Neuron (in vitro differentiated cells): Measurements from ENCODE around the gene PPA1.

Source experiments
- H2AFZ ChIP-seq: one replicate; pipeline ENCODE4 v1.6.1; 2013; ENCODE audit warnings: low read depth, mild to moderate bottlenecking, inconsistent platforms, low read length, moderate library complexity
- H3K27me3 ChIP-seq: one replicate; pipeline ENCODE4 v1.6.1; 2013; ENCODE audit warnings: low read length; ENCODE audit not compliant: insufficient read depth
- H3K36me3 ChIP-seq: one replicate; pipeline ENCODE4 v1.6.1; 2013; ENCODE audit warnings: low read length; ENCODE audit not compliant: insufficient read depth
- H3K4me1 ChIP-seq: one replicate; pipeline ENCODE4 v1.6.1; 2013; ENCODE audit warnings: low read length; ENCODE audit not compliant: insufficient read depth
- H3K4me3 ChIP-seq: 2 replicates; pipeline ENCODE4 v1.5.1; 2013; ENCODE audit warnings: mild to moderate bottlenecking, low read length, moderate library complexity
- H3K9me3 ChIP-seq: one replicate; pipeline ENCODE4 v1.6.1; 2013; ENCODE audit warnings: low read length

PPA1 gene

DNA sequence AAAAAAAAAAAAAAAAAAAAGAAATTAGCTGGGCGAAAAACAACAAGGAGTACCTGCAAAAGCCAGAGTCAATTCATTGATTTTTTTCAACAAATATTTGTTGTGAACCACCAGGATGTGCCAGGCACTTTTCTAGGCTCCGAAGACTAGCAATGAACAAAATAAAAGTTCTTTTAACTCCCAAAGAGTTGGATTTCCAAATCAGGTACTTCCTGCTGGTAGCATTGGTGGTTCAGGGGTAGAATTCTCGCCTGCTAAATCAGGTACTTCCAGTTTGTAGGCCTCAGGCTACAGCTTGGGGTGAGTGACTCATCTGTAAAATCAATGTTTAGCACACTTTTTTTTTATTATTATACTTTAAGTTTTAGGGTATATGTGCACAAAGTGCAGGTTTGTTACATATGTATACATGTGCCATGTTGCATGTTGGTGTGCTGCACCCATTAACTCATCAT, 10.9 kb downstream of the PPA1 start:
- Histone ChIP-seq H3K9me3 (no peaks in the 10 kb centered on the region), H3K36me3 (peaks cover 18% of the 10 kb centered on the region), H3K4me3 (no peak overlapping the region), H2AFZ (no peak overlapping the region), H3K4me1 (no peaks in the 10 kb centered on the region), H3K27me3 (no peaks in the 10 kb centered on the region)

DNA sequence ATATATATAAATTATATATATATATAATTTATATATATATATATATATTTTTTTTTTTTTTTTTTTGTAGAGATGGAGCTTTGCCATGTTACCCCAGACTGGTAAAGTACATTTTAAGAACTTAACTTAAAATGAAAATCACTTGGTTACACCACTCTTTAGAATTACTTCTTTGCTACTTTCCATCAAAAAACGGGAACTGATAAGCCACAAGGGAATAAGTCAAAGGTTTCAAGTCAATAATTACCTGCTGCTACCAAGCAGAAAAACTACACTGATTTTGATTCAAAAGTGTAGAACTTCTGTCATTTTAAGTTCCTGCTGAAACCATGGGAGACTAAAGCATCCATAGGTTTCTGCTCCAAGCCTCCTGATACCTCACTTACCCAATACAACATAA, 12.2 kb downstream of the PPA1 start:
- Histone ChIP-seq H3K27me3 (no peaks in the 10 kb centered on the region), H3K4me1 (no peaks in the 10 kb centered on the region), H2AFZ (no peak overlapping the region), H3K4me3 (no peak overlapping the region), H3K36me3 (peaks cover 26% of the 10 kb centered on the region), H3K9me3 (no peaks in the 10 kb centered on the region)

DNA sequence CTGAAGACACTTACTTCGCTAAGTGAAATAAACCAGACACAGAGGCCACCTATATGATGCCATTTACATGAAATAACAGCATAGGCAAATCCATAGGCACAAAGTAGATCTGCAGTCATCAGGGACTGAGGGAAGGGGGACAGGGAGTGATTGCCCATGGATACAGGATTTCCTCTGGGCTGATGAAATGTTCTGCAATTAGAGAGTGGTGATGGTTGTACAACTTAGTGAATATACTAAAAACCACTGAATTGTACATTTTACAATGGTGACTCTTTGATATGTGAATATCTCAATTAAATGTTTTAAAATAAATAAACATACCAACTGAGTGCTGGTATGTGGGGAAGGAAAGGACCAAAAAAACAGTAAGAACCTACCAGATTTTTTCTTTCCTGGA, 20.4 kb downstream of the PPA1 start:
- no peaks in the 10 kb centered on the region for H3K9me3 ChIP-seq
- H2AFZ ChIP-seq: no peak overlapping the region
- no peak overlapping the region for H3K4me3 ChIP-seq
- H3K36me3 ChIP-seq: peaks cover 66% of the 10 kb centered on the region
- no peaks in the 10 kb centered on the region for H3K27me3 ChIP-seq
- H3K4me1 ChIP-seq: no peaks in the 10 kb centered on the region

DNA sequence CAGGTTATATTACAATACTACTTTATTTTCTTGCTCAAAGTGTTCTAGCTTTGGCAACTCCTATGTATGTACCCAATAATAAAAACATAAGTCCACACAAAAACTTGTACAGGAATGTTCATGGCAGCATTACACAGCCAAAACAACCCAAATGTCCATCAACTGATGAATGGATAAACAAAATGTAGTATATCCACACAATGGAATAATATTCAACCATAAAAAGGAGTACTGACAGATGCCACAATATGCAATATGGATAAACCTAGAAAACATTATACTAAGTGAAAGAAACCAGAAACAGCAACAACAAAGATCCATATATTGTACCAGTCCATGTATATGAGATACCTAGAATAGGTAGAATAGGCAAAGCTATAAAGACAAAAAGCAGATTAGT, 21.0 kb downstream of the PPA1 start:
- H3K36me3 ChIP-seq: peaks cover 62% of the 10 kb centered on the region
- no peak overlapping the region for H3K4me3 ChIP-seq
- no peaks in the 10 kb centered on the region for H3K27me3 ChIP-seq
- H2AFZ ChIP-seq: no peak overlapping the region
- no peaks in the 10 kb centered on the region for H3K9me3 ChIP-seq
- no peaks in the 10 kb centered on the region for H3K4me1 ChIP-seq

DNA sequence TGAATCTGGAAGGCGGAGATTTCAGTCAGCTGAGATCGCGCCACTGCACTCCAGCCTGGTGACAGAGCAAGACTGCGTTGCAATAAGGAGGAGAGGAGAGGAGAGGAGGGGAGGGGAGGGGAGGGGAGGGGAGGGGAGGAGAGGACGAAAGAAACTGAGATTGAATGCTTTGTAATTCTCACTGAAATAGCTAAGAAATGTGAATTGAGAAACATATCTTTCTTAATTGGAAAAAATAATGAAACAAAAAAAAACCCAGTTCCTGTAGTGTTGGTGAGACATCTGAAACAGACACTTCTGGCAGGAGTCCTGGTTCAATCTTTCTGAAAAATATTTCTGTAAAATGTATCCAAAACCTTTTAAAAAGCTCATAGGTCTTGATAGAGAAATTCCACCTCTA, 26.5 kb downstream of the PPA1 start:
- no peaks in the 10 kb centered on the region for H3K27me3 ChIP-seq
- H3K36me3 ChIP-seq: peaks cover 62% of the 10 kb centered on the region
- H2AFZ ChIP-seq: no peak overlapping the region
- no peaks in the 10 kb centered on the region for H3K4me1 ChIP-seq
- no peaks in the 10 kb centered on the region for H3K9me3 ChIP-seq
- no peak overlapping the region for H3K4me3 ChIP-seq

DNA sequence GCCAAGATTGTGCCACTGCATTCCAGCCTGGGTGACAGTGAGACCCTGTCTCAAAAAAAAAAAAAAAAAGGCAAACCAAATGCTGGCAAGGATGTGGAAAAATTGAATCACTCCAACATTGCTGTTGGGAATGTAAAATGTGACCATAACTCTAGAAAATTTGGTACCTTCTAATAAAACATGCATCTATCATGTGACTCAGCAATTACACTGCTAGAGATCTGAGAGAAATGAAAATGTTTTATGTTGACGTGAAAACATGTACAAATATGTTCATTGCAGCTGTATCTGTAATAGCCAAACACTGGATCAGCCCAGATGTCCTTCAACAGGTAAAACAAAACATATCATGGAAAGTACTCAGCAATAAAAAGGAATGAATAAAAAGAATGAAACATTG, 32.1 kb downstream of the PPA1 start:
- Histone ChIP-seq H3K27me3 (no peaks in the 10 kb centered on the region), H3K4me1 (no peaks in the 10 kb centered on the region), H2AFZ (no peak overlapping the region), H3K36me3 (peaks cover 61% of the 10 kb centered on the region), H3K4me3 (no peak overlapping the region), H3K9me3 (peaks cover 1% of the 10 kb centered on the region)

DNA sequence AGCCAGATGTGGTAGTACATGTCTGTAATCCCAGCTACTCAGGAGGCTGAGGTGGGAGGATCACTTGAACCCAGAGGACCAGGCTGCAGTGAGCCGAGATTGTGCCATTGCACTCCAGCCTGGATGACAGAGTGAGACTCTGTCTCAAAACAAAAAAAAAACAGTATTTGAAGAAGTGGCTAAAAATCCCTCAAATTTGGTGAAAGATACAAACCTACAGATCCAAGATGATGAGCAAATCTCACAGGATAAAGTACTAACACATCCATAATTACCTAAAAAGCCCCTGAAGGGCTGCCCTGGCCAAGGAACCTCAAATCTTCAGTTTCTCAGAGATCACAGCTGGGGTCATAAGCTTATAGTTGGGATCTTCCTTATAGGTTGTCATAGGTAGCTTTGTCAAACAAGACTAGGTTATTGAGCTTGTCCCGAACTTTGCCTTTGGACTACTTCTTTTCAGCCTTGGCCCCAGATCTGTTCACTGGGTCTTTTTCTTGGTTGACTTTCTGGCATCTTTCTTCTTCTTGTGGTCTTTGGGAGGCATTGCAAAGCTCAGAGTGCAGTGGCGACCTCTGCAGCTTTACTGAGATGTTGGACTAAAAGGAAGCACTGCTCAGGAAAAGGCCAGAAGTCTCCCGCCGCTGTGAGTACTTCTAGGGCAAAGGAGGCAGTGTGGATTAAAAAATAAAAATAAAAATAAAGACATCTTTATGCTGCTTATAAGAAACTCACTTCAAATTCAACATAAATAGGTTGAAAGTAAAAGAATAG, 34.3 kb downstream of the PPA1 start:
- H3K27me3 ChIP-seq: no peaks in the 10 kb centered on the region
- peaks cover 47% of the 10 kb centered on the region for H3K36me3 ChIP-seq
- peaks cover 1% of the 10 kb centered on the region for H3K9me3 ChIP-seq
- no peak overlapping the region for H2AFZ ChIP-seq
- no peak overlapping the region for H3K4me3 ChIP-seq
- H3K4me1 ChIP-seq: no peaks in the 10 kb centered on the region

DNA sequence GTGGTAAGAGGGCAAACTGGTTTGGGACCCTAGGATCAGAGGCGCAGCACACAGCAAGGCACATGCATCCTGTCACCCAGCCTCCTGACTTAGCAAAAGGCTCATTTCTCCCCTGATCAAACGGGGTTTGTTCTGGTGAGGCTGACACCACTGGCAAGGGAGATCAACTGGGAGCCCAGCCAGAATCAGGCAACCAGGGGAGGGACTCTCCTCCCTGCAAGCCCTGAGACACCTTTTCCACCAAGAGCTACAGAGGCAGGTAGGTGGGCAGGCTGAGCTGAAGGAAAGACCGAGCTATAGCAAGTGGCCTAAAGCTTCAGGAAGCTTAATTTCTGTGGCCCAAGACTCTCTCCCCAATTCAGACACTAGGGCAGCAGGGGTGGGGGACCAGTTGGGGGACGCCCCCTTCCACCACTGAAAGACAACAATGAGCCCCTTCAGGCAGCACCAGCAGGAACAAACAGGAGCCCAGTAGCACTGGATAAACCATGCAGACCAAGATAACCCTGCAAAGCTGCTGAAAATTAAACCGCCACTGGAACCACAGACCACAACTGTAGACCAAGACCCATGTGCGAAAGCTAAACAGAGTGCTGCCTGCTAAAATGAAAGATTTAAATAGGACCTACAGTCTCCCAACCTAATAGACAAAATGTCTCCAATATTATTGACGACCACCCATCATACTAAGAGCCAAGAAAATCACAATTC, 35.8 kb downstream of the PPA1 start:
- H2AFZ ChIP-seq: no peak overlapping the region
- peaks cover 37% of the 10 kb centered on the region for H3K36me3 ChIP-seq
- no peak overlapping the region for H3K4me3 ChIP-seq
- no peaks in the 10 kb centered on the region for H3K4me1 ChIP-seq
- peaks cover 1% of the 10 kb centered on the region for H3K9me3 ChIP-seq
- H3K27me3 ChIP-seq: no peaks in the 10 kb centered on the region

DNA sequence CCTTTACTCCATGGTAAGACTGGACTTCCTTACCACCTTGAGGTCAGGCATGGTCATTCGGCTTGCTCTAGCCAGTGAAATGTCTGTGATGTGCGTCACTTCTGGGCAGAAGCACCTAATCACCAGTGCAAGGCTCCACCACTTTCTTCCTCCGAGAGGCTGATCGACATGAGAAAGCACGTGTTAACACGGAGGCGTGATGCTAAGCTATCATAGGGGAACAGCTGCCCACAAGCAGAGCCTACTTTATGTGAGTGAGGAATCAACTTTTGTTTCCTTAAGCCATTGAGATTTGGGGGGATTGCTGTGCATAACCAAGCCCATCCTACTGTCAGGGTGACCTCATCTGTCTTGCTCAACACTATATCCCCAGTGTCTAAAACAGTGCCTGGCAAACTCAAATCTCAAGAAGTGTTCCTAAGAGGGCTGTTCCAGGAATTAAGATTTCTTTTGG, 39.8 kb downstream of the PPA1 start:
- Histone ChIP-seq H3K27me3 (no peaks in the 10 kb centered on the region), H3K36me3 (peaks cover 6% of the 10 kb centered on the region), H3K4me3 (no peak overlapping the region), H2AFZ (no peak overlapping the region), H3K9me3 (no peaks in the 10 kb centered on the region), H3K4me1 (no peaks in the 10 kb centered on the region)

DNA sequence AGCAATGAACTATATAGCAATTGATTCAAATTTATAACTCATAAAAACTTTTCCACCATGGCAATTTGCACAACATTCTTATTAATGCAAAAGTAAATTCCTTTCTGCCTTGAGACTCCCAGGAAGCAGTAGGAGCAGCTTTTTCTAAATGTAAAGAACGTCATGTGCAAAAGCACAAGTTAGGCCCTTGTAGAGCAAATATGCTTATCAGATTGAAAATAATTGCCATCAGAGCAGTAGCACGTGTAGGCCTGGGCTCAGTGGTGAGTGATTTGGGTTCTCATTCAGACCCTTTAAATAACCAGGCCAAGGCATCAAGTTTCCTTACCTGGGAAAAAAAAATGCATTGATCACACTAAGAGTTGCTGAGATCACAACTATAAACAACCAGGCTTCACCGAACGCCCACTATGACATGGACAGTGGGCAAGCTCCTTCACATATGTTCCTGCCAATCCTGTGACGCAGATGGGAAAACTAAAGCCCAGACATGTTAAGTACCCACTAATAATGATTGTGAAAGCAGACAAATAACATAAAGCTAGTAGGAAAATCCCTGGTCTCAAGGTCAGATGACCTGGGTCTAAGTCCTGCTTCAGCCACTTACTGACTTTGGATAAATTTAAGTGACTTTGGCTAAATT, 40.8 kb downstream of the PPA1 start:
- H3K4me3 ChIP-seq: no peak overlapping the region
- no peaks in the 10 kb centered on the region for H3K4me1 ChIP-seq
- no peaks in the 10 kb centered on the region for H3K9me3 ChIP-seq
- peaks cover 3% of the 10 kb centered on the region for H3K36me3 ChIP-seq
- H3K27me3 ChIP-seq: no peaks in the 10 kb centered on the region
- H2AFZ ChIP-seq: no peak overlapping the region

DNA sequence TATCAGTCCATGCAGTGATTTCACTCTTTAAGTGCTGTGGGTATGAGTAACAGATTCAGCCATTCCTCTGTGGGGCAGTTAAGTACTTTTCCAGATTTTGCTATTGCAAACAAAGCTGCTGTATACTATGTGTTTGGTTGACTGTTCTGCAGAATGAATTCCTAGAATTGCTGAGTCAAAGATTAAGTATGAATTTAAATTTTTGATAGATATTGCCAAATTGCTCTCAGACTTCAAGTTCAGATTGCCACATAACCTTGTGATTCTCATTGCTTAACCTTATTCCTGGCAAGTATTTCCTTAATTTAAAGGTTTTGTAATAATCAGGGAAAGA, 41.3 kb downstream of the PPA1 start:
- Histone ChIP-seq H3K9me3 (no peaks in the 10 kb centered on the region), H3K4me3 (no peak overlapping the region), H3K36me3 (no peaks in the 10 kb centered on the region), H2AFZ (no peak overlapping the region), H3K4me1 (no peaks in the 10 kb centered on the region), H3K27me3 (no peaks in the 10 kb centered on the region)

DNA sequence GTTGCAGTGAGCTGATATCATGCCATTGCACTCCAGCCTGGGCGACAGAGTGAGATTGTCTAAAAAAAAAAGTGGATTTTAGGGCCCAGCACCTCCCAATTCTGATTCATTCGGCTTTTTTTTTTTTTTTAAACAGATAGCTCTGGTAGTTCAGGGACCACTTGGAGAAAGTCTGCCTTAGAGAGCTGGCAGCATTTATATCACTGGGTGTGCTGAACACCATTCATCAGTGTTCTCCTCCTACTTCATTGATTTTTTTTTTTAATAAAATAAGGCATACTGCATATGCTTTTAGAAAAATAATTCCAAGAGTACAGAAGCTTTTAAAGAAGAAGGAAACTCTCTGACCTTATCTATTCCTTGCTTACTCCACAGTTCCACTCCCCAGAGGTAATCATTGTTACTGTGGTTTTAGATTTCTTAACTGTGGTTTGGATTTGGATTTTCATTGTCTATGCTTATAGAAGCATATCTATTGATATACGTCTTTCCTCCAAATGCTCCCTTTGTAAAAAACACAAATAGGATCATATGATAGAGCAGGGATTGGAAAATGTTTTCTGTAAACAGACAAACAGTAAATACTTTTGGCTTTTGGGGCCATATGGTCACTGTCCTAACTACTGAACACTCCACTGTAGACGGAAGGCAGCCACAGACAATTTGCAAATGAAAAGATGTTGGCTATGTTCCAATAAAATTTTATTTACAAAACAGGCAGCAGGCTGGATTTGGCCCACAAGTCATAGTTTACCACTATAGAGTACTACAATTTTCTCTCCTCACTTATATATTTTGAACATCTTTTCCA, 41.9 kb downstream of the PPA1 start:
- no peaks in the 10 kb centered on the region for H3K27me3 ChIP-seq
- H3K9me3 ChIP-seq: no peaks in the 10 kb centered on the region
- no peaks in the 10 kb centered on the region for H3K4me1 ChIP-seq
- no peak overlapping the region for H3K4me3 ChIP-seq
- H3K36me3 ChIP-seq: no peaks in the 10 kb centered on the region
- no peak overlapping the region for H2AFZ ChIP-seq

DNA sequence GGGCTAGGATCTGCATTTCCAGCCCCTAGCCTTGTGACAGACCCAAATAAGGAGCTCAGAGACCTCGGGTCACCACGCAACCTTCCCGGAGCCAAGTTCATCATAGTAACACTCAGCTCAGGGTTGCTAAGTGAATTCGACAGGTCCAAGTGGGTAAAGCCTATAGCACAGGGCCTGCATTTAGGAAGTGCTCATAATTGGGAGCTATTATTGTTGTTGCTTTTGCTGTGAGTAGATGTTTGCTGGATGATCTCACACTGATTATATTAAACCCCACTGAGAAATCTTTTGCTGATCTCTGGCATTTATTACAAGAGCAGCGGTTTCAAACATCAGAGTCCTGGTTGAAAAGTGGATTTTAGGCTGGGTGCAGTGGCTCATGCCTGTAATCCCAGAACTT, 42.6 kb downstream of the PPA1 start:
- no peaks in the 10 kb centered on the region for H3K36me3 ChIP-seq
- no peak overlapping the region for H3K4me3 ChIP-seq
- H3K27me3 ChIP-seq: no peaks in the 10 kb centered on the region
- H3K9me3 ChIP-seq: no peaks in the 10 kb centered on the region
- no peaks in the 10 kb centered on the region for H3K4me1 ChIP-seq
- H2AFZ ChIP-seq: no peak overlapping the region
